ENCODE data around the gene OXLD1. TPM values are rescaled to one million over a fixed set of nuclear protein-coding genes. Genes with fewer than 3 reads are reported as not detected.

The OXLD1 gene
- polyA plus RNA-seq, 1 donor (not counting 4 experiments of a cell fraction or from before 2014, with no cell fraction given): 16.3 TPM

DNA sequence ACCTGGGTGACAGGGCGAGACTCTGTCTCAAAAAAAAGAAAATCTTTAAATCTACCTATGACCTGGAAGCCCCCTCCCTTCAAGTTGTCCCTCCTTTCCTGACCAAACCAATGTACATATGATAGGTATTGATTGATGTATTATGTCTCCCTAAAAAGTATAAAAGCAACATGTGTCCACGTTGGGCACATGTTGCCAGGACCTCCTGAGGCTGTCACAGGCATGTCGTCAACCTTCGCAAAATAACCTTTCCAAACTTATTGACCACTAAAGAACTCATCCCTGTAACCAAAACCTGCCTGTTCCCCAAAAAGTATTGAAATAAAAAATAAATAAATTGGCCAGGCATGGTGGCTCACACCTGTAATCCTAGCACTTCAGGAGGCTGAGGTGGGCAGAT is 4.4 kb downstream of the OXLD1 start:
- Histone ChIP-seq H4K20me1 (ENCODE audit: control insufficient read depth, extremely low read depth, insufficient read depth, low read length) (no peaks in the 10 kb centered on the region), H3K27me3 (ENCODE audit: control insufficient read depth, extremely low read depth, insufficient read depth, low read length) (no peaks in the 10 kb centered on the region), H3K9ac (ENCODE audit: control insufficient read depth, extremely low read depth, insufficient read depth, low read length) (no peak overlapping the region), H3K4me1 (ENCODE audit: control insufficient read depth, extremely low read depth, insufficient read depth, low read length) (peaks cover 18% of the 10 kb centered on the region), H3K27ac (ENCODE audit: control insufficient read depth, insufficient read depth, low read length) (no peak overlapping the region), H3K4me3 (ENCODE audit: control insufficient read depth in 2 of 3, extremely low read depth in 1 of 3, insufficient read depth in 2 of 3, low read depth in 1 of 3, low read length in 3 of 3) (no peak overlapping the region), H3K36me3 (ENCODE audit: control insufficient read depth in 2 of 2, extremely low read depth in 1 of 2, insufficient read depth in 2 of 2, low read length in 2 of 2) (peaks cover 8 to 12% of the 10 kb centered on the region in 2 experiments), H3K9me1 (ENCODE audit: control insufficient read depth, extremely low read depth, insufficient read depth, low read length) (no peaks in the 10 kb centered on the region), H2AFZ (ENCODE audit: control insufficient read depth, low read length) (no peak overlapping the region), H3K79me2 (ENCODE audit: control insufficient read depth, insufficient read depth, low read length) (peaks cover 21% of the 10 kb centered on the region), H3K9me3 (ENCODE audit: control insufficient read depth, low read depth, low read length) (no peaks in the 10 kb centered on the region), H3K4me2 (ENCODE audit: control insufficient read depth, extremely low read depth, insufficient read depth, low read depth, low read length) (no peak overlapping the region)
- TF ChIP-seq, protein P1, sequence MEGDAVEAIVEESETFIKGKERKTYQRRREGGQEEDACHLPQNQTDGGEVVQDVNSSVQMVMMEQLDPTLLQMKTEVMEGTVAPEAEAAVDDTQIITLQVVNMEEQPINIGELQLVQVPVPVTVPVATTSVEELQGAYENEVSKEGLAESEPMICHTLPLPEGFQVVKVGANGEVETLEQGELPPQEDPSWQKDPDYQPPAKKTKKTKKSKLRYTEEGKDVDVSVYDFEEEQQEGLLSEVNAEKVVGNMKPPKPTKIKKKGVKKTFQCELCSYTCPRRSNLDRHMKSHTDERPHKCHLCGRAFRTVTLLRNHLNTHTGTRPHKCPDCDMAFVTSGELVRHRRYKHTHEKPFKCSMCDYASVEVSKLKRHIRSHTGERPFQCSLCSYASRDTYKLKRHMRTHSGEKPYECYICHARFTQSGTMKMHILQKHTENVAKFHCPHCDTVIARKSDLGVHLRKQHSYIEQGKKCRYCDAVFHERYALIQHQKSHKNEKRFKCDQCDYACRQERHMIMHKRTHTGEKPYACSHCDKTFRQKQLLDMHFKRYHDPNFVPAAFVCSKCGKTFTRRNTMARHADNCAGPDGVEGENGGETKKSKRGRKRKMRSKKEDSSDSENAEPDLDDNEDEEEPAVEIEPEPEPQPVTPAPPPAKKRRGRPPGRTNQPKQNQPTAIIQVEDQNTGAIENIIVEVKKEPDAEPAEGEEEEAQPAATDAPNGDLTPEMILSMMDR (optimal IDR thresholded peaks at IDR 0.05 in 1 of 3, IDR thresholded peaks at IDR 0.05 in 1 of 3, conservative IDR thresholded peaks at IDR 0.05 in 1 of 3; ENCODE audit: extremely low read depth in 1 of 3, insufficient read depth in 2 of 3, low read length in 3 of 3): no peak
- no peak for TF ChIP-seq EZH2 (IDR thresholded peaks at IDR 0.05; ENCODE audit: low read length)
- DNase-seq (ENCODE audit: low read depth, low spot score) (no peak), FAIRE-seq (no peak)
- dilution Hi-C loops (cut with MboI; ENCODE audit: extremely low pct_ligation_motif_present, low sequenced_read_pairs): no loop called here

DNA sequence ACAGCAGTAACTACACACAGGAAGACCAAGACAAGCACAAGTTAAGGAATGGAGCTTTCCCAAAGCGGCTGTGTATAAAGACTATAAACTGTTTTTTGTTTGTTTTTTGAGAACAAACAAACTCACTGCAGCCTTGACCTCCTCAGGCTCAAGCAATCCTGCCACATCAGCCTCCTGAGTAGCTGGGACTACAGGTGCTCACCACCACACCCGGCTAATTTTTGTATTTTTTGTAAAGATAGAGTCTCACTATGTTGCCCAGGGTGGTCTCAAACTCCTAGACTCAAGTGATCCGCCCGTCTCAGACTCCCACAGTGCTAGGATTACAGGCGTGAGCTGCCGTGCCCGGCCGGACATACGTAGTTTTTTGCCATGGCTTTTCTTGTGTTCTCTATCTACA is 6.0 kb downstream of the OXLD1 start:
- dilution Hi-C loops (cut with MboI; ENCODE audit: extremely low pct_ligation_motif_present, low sequenced_read_pairs): no loop called here
- peaks cover 8 to 12% of the 10 kb centered on the region in 2 experiments for H3K36me3 ChIP-seq (ENCODE audit: control insufficient read depth in 2 of 2, extremely low read depth in 1 of 2, insufficient read depth in 2 of 2, low read length in 2 of 2)
- no peak for FAIRE-seq
- no peaks in the 10 kb centered on the region for H3K9me1 ChIP-seq (ENCODE audit: control insufficient read depth, extremely low read depth, insufficient read depth, low read length)
- no peak overlapping the region for H3K4me2 ChIP-seq (ENCODE audit: control insufficient read depth, extremely low read depth, insufficient read depth, low read depth, low read length)
- H3K9ac ChIP-seq (ENCODE audit: control insufficient read depth, extremely low read depth, insufficient read depth, low read length): no peak overlapping the region
- H4K20me1 ChIP-seq (ENCODE audit: control insufficient read depth, extremely low read depth, insufficient read depth, low read length): no peaks in the 10 kb centered on the region
- no peaks in the 10 kb centered on the region for H3K9me3 ChIP-seq (ENCODE audit: control insufficient read depth, low read depth, low read length)
- H2AFZ ChIP-seq (ENCODE audit: control insufficient read depth, low read length): no peak overlapping the region
- H3K27me3 ChIP-seq (ENCODE audit: control insufficient read depth, extremely low read depth, insufficient read depth, low read length): no peaks in the 10 kb centered on the region
- no peak for DNase-seq (ENCODE audit: low read depth, low spot score)
- H3K27ac ChIP-seq (ENCODE audit: control insufficient read depth, insufficient read depth, low read length): no peak overlapping the region
- no peak for TF ChIP-seq EZH2 (IDR thresholded peaks at IDR 0.05; ENCODE audit: low read length)
- TF ChIP-seq, protein P1 (optimal IDR thresholded peaks at IDR 0.05 in 1 of 3, IDR thresholded peaks at IDR 0.05 in 1 of 3, conservative IDR thresholded peaks at IDR 0.05 in 1 of 3; ENCODE audit: extremely low read depth in 1 of 3, insufficient read depth in 2 of 3, low read length in 3 of 3): no peak
- no peak overlapping the region for H3K4me3 ChIP-seq (ENCODE audit: control insufficient read depth in 2 of 3, extremely low read depth in 1 of 3, insufficient read depth in 2 of 3, low read depth in 1 of 3, low read length in 3 of 3)
- H3K79me2 ChIP-seq (ENCODE audit: control insufficient read depth, insufficient read depth, low read length): peaks cover 8% of the 10 kb centered on the region
- peaks cover 13% of the 10 kb centered on the region for H3K4me1 ChIP-seq (ENCODE audit: control insufficient read depth, extremely low read depth, insufficient read depth, low read length)

Data from keratinocyte (primary cell).